CD4-positive, alpha-beta memory T cell (primary cell): ENCODE results near the gene FAM163B. TPM values are rescaled to one million over a fixed set of nuclear protein-coding genes. Genes with fewer than 3 reads are reported as not detected.

Source experiments
- CTCF ChIA-PET: fragments of 350-600 bp; sonication (Branson Sonifier 250); formaldehyde crosslinking; loops from one replicate; lab custom pipeline; 2021; ENCODE audit warnings: inconsistent platforms; ENCODE audit not compliant: partially characterized antibody; lab: Charles Lee
- POLR2A ChIA-PET: fragments of 350-600 bp; sonication (Branson Sonifier 250); formaldehyde crosslinking; loops from one replicate; lab custom pipeline; 2021; ENCODE audit not compliant: partially characterized antibody; lab: Charles Lee
- DNase-seq, 5 donors: peaks; one replicate each; pipeline versions ENCODE4 v3.0.0 to v3.0.0-alpha.2; 2020 to 2022; ENCODE audit warnings: mixed read lengths in 1 of 5
- H3K27ac ChIP-seq: one replicate; pipeline ENCODE4 v1.7.0; 2013; ENCODE audit warnings: low read depth, low read length
- H3K27me3 ChIP-seq: 2 replicates; pipeline ENCODE4 v1.7.0; 2013; ENCODE audit warnings: mild to moderate bottlenecking, low read length, moderate library complexity; ENCODE audit not compliant: insufficient read depth
- H3K36me3 ChIP-seq: 2 replicates; pipeline ENCODE4 v1.7.0; 2013; ENCODE audit warnings: mild to moderate bottlenecking, low read length, moderate library complexity; ENCODE audit not compliant: insufficient read depth
- H3K4me1 ChIP-seq: 2 replicates; pipeline ENCODE4 v1.7.0; 2013; ENCODE audit warnings: mild to moderate bottlenecking, low read length, moderate library complexity; ENCODE audit not compliant: insufficient read depth
- H3K4me3 ChIP-seq, 2 donors: one replicate each; pipeline ENCODE4 v1.7.0; 2013; ENCODE audit warnings: low read length in 2 of 2, mild to moderate bottlenecking in 1 of 2
- H3K9me3 ChIP-seq, 2 donors: one replicate each; pipeline ENCODE4 v1.7.0; 2013; ENCODE audit warnings: low read length in 2 of 2, control low read depth in 1 of 2; ENCODE audit not compliant: control insufficient read depth in 1 of 2
- H3K27ac Mint-ChIP-seq, 7 donors: one replicate each; pipeline ENCODE4 v1.8.0; 2020 to 2021; ENCODE audit warnings: mixed read lengths in 7 of 7, mild to moderate bottlenecking in 6 of 7, inconsistent platforms in 3 of 7, moderate library complexity in 3 of 7
- H3K27me3 Mint-ChIP-seq, 2 donors: one replicate each; pipeline ENCODE4 v1.8.0; 2020 to 2021; ENCODE audit warnings: mixed read lengths in 2 of 2
- H3K36me3 Mint-ChIP-seq, 2 donors: one replicate each; pipeline ENCODE4 v1.8.0; 2020 to 2021; ENCODE audit warnings: mixed read lengths in 2 of 2, inconsistent platforms in 1 of 2, mild to moderate bottlenecking in 1 of 2
- H3K4me1 Mint-ChIP-seq, 4 donors: one replicate each; pipeline ENCODE4 v1.8.0; 2020 to 2021; ENCODE audit warnings: mixed read lengths in 4 of 4, mild to moderate bottlenecking in 1 of 4
- H3K4me3 Mint-ChIP-seq, 8 donors: one replicate each; pipeline ENCODE4 v1.8.0; 2020 to 2021; ENCODE audit warnings: mixed read lengths in 8 of 8, mild to moderate bottlenecking in 7 of 8, moderate library complexity in 6 of 8, inconsistent platforms in 3 of 8
- H3K9me3 Mint-ChIP-seq, 8 donors: one replicate each; pipeline ENCODE4 v1.8.0; 2020 to 2021; ENCODE audit warnings: mixed read lengths in 8 of 8, mild to moderate bottlenecking in 5 of 8, inconsistent platforms in 3 of 8, moderate library complexity in 1 of 8
- intact Hi-C: fragments of 100-400 bp; cut with micrococcal nuclease; formaldehyde crosslinking; loops from one replicate; pipeline ENCODE4 v1.15.1; 2023
- polyA plus RNA-seq, 2 donors: library from polyadenylated mRNA; unstranded; fragments of 300-500 nt; fragmentation: Illumina TruSeq; gene quantifications; one replicate each; pipeline ENCODE4 v1.2.3, GENCODE V29; 2021
- total RNA-seq, 2 experiments: library from RNA; stranded (reverse); gene quantifications; one replicate each; pipeline ENCODE4 v1.2.3, GENCODE V29; 2021

FAM163B gene
- total and polyA plus RNA-seq, 4 experiments from 2014 or later, result not detected

DNA sequence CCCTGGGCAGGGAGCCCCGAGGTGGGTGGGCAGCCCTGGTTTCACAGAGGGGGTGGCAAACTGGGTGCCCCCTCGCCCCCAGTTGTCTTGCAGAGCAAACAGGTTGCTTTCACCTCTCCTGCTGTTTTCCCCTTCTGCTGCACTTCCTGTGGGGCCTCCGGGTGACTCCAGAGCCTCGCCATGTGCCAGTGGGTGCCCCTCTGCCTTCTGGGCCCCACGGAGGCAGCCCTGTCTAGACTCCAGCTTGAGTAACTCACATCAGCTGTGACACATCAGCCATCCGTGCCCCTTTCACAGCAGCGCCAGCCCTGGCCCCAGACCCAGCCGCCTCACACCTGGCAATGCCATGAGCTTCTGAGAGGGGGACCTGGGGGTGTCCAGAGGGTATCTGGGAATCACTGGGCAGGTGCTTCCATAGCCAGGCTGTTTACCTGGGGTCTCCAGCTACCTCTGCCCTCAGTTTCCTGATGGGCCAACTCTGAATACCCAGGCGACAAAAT lies 37.7 kb downstream of the FAM163B start:
- H3K4me1 Mint-ChIP-seq, result peaks cover 0 to under 1% (median under 1%) of the 10 kb centered on the region in 4 donors
- no peaks in the 10 kb centered on the region for H3K9me3 ChIP-seq
- no peaks in the 10 kb centered on the region for H3K4me1 ChIP-seq
- no peak for DNase-seq
- H3K36me3 Mint-ChIP-seq, result no peaks in the 10 kb centered on the region
- intact Hi-C loops, result no loop called here
- H3K4me3 ChIP-seq, result no peak overlapping the region
- POLR2A ChIA-PET, result no interaction called here
- no peaks in the 10 kb centered on the region for H3K36me3 ChIP-seq
- H3K27me3 ChIP-seq, result no peaks in the 10 kb centered on the region
- H3K27ac Mint-ChIP-seq, result no peak overlapping the region
- no peaks in the 10 kb centered on the region for H3K9me3 Mint-ChIP-seq
- H3K27ac ChIP-seq, result no peak overlapping the region
- H3K4me3 Mint-ChIP-seq, result no peak overlapping the region
- CTCF ChIA-PET, result no interaction called here
- peaks cover 6 to 14% of the 10 kb centered on the region in 2 donors for H3K27me3 Mint-ChIP-seq

DNA sequence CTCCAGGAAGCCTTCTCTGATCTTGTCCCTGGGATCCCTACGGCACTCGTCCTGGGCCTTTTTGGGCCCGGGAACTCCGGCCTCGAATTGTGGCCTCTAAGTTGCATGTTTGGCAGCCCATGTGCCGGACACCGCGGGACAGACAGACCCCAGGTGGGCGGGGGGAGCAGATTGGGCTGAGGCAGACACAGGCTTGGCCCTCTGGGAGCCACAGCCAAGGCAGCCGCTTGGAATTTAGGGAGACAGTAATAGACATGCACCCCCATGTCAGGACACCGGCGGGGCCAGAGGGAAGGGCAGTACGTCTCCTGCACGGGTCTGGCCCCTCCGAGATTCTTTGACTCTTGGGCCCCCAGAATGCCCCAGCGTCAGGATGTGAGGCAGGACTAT lies 38.5 kb downstream of the FAM163B start:
- Histone ChIP-seq H3K4me3 (no peak overlapping the region), H3K36me3 (no peaks in the 10 kb centered on the region), H3K27ac (no peak overlapping the region), H3K4me1 (no peaks in the 10 kb centered on the region), H3K27me3 (no peaks in the 10 kb centered on the region), H3K9me3 (no peaks in the 10 kb centered on the region)
- H3K9me3 Mint-ChIP-seq, result no peaks in the 10 kb centered on the region
- CTCF ChIA-PET, result no interaction called here
- H3K4me1 Mint-ChIP-seq, result no peaks in the 10 kb centered on the region
- H3K27me3 Mint-ChIP-seq, result peaks cover 2 to 9% of the 10 kb centered on the region in 2 donors
- no peaks in the 10 kb centered on the region for H3K36me3 Mint-ChIP-seq
- POLR2A ChIA-PET, result no interaction called here
- H3K4me3 Mint-ChIP-seq, result no peak overlapping the region
- intact Hi-C loops, result no loop called here
- no peak overlapping the region for H3K27ac Mint-ChIP-seq
- DNase-seq, result no peak

DNA sequence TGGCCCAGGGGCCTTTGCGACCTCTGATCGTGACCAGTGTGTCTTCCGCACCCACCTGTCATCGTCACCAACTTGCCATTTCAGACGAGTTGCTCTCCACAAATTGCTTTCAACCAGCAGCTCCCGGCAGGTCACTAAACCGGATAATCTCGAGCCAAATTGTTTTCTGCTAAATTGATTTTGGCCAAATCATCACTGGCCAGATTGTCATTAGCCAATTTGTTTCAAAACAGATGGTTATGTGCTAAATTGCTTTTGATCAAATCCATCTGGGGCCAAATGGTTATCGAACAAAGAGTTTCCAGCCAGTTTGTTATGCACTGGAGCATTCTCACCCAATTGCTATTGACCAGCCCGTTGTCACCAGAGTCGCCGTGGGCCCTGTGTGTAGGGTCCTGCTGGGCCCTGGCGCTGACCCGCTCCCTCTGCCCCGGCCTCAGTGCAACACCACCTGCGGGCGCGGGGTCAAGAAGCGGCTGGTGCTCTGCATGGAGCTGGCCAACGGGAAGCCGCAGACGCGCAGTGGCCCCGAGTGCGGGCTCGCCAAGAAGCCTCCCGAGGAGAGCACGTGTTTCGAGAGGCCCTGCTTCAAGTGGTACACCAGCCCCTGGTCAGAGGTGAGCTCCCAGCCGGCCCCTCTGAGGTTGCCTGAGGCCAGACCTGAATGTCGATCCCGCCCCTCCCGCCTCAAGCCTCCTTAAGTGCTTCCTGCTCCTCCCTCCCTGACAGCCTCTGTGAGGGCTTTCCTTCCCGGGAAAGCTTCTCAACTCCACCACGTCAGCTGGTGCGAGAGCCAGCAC lies 39.1 kb downstream of the FAM163B start:
- H3K9me3 ChIP-seq, result no peaks in the 10 kb centered on the region
- Mint-ChIP-seq H3K27ac (no peak overlapping the region), H3K4me3 (no peak overlapping the region), H3K4me1 (no peaks in the 10 kb centered on the region), H3K36me3 (no peaks in the 10 kb centered on the region), H3K9me3 (no peaks in the 10 kb centered on the region), H3K27me3 (peaks cover 2 to 4% of the 10 kb centered on the region in 2 donors)
- POLR2A ChIA-PET, result no interaction called here
- no peak overlapping the region for H3K4me3 ChIP-seq
- no peaks in the 10 kb centered on the region for H3K27me3 ChIP-seq
- intact Hi-C loops, result no loop called here
- no peaks in the 10 kb centered on the region for H3K36me3 ChIP-seq
- no peaks in the 10 kb centered on the region for H3K4me1 ChIP-seq
- DNase-seq, result no peak
- H3K27ac ChIP-seq, result no peak overlapping the region
- CTCF ChIA-PET, result no interaction called here

DNA sequence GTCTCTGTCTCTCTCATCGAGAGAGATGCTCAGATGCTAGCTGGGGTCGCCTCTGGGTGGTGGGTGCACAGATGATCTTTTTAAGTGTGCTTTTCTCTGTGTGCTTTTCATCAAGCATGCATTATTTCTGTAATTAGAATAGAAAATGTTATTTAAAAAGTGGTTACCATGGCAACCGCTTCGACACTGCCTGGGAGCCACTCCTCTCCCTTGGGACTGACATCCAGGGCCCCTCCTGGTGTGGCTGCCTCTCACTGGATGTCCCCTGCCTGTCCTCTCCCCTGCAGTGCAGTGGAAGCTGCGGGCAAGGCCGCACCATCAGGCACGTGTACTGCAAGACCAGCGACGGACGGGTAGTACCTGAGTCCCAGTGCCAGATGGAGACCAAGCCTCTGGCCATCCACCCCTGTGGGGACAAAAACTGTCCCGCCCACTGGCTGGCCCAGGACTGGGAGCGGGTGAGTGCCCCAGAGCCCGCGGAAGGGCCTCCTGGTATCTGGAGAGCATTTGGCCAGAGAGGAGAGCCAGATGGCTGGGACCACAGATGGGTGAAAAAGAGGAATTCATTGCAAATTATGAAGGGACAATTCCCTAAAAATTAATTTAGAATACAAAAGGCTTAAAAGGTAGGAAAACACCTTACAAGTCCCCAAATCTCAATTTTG lies 39.9 kb downstream of the FAM163B start:
- POLR2A ChIA-PET, result no interaction called here
- H3K4me3 ChIP-seq, result no peak overlapping the region
- Mint-ChIP-seq H3K27ac (no peak overlapping the region), H3K9me3 (no peaks in the 10 kb centered on the region), H3K27me3 (peaks cover under 1 to 2% of the 10 kb centered on the region in 2 donors), H3K36me3 (no peaks in the 10 kb centered on the region), H3K4me1 (no peaks in the 10 kb centered on the region), H3K4me3 (no peak overlapping the region)
- CTCF ChIA-PET, result no interaction called here
- H3K9me3 ChIP-seq, result no peaks in the 10 kb centered on the region
- no peaks in the 10 kb centered on the region for H3K27me3 ChIP-seq
- no peak for DNase-seq
- H3K4me1 ChIP-seq, result no peaks in the 10 kb centered on the region
- H3K27ac ChIP-seq, result no peak overlapping the region
- intact Hi-C loops, result no loop called here
- H3K36me3 ChIP-seq, result no peaks in the 10 kb centered on the region

DNA sequence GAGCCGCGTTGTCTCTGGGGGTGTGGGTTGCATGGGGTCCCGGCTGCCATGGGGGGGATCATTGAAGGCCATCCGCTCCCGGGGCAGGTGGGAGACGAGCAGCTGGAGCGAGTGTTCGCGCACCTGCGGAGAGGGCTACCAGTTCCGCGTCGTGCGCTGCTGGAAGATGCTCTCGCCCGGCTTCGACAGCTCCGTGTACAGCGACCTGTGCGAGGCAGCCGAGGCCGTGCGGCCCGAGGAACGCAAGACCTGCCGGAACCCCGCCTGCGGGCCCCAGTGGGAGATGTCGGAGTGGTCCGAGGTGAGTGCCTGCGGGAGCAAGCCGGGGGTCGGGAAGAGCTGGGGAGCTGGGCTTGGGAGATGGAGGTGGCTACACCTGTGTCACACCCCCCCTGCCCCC lies 41.0 kb downstream of the FAM163B start:
- Mint-ChIP-seq H3K36me3 (no peaks in the 10 kb centered on the region), H3K4me3 (no peak overlapping the region), H3K27ac (no peak overlapping the region), H3K4me1 (peaks cover 0 to 4% (median 1%) of the 10 kb centered on the region in 4 donors), H3K27me3 (no peaks in the 10 kb centered on the region), H3K9me3 (no peaks in the 10 kb centered on the region)
- H3K9me3 ChIP-seq, result no peaks in the 10 kb centered on the region
- H3K36me3 ChIP-seq, result no peaks in the 10 kb centered on the region
- ChIA-PET CTCF (no interaction called here), POLR2A (no interaction called here)
- H3K4me1 ChIP-seq, result peaks cover 3% of the 10 kb centered on the region
- no peak for DNase-seq
- no peak overlapping the region for H3K4me3 ChIP-seq
- H3K27ac ChIP-seq, result no peak overlapping the region
- no peaks in the 10 kb centered on the region for H3K27me3 ChIP-seq
- intact Hi-C loops, result no loop called here

DNA sequence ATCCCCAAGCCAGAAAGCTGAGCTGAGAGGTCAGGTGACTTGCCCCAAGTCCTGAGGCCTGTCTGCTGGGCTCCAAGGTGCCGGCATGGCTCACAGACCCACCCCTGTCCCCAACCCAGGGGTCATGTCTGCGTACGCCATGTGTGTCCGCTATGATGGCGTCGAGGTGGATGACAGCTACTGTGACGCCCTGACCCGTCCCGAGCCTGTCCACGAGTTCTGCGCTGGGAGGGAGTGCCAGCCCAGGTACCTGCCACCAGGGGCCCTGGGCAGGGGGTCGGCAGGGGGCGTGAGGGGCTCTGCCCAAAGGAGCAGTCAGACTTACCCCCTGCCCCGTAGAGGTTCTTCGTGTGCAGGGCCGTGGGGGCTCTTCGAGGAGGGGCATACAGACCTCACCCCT lies 42.4 kb downstream of the FAM163B start:
- intact Hi-C loops, result no loop called here
- no peaks in the 10 kb centered on the region for H3K36me3 Mint-ChIP-seq

DNA sequence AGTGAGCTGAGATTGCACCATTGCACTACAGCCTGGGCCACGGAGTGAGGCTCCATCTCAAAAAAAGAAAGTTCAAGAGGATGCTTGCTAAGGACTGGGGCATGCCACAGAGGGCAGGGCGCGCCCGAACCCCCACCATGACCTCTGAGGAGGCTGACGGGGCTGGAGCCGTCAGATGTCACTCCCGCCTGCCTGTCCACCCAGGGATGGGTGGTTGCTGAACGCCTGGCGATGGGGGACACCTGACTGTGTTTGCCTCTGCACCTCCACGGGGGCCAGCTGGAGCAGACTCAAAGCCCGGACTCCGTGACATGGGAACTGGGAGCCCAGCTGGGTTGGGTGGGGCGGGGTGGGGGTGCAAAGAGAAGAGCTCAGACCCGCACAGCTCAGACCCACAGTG lies 42.8 kb downstream of the FAM163B start:
- Histone ChIP-seq H3K9me3 (no peaks in the 10 kb centered on the region), H3K36me3 (no peaks in the 10 kb centered on the region), H3K4me3 (no peak overlapping the region), H3K27me3 (no peaks in the 10 kb centered on the region), H3K4me1 (peaks cover 4% of the 10 kb centered on the region), H3K27ac (no peak overlapping the region)
- no peak for DNase-seq
- no peak overlapping the region for H3K4me3 Mint-ChIP-seq
- H3K9me3 Mint-ChIP-seq, result peaks cover 0 to 2% (median 0%) of the 10 kb centered on the region in 8 donors
- no peaks in the 10 kb centered on the region for H3K36me3 Mint-ChIP-seq
- H3K27ac Mint-ChIP-seq, result no peak overlapping the region
- H3K4me1 Mint-ChIP-seq, result peaks cover 0 to 7% (median 2%) of the 10 kb centered on the region in 4 donors
- no peaks in the 10 kb centered on the region for H3K27me3 Mint-ChIP-seq
- ChIA-PET POLR2A (no interaction called here), CTCF (no interaction called here)
- intact Hi-C loops, result no loop called here

More for the DNA sequence above, 42.4 kb downstream of the FAM163B start:
- peaks cover 0 to 7% (median 2%) of the 10 kb centered on the region in 4 donors for H3K4me1 Mint-ChIP-seq
- no peaks in the 10 kb centered on the region for H3K27me3 ChIP-seq
- POLR2A ChIA-PET, result no interaction called here
- H3K4me3 ChIP-seq, result no peak overlapping the region
- DNase-seq, result no peak
- no peaks in the 10 kb centered on the region for H3K36me3 ChIP-seq
- peaks cover 0 to 2% (median 0%) of the 10 kb centered on the region in 8 donors for H3K9me3 Mint-ChIP-seq
- H3K27me3 Mint-ChIP-seq, result no peaks in the 10 kb centered on the region
- H3K9me3 ChIP-seq, result no peaks in the 10 kb centered on the region
- H3K4me3 Mint-ChIP-seq, result no peak overlapping the region
- H3K27ac Mint-ChIP-seq, result peak overlapping the region in 1 of 7 donors; percentile 40
- H3K4me1 ChIP-seq, result peaks cover 4% of the 10 kb centered on the region
- CTCF ChIA-PET, result no interaction called here
- no peak overlapping the region for H3K27ac ChIP-seq
